Measurements from ENCODE around the gene PYCARD. TPM values are rescaled to one million over a fixed set of nuclear protein-coding genes. Genes with fewer than 3 reads are reported as not detected.

Gene PYCARD
- total and polyA plus RNA-seq, 9 of the 15 experiments (the other 6 are each of a cell fraction or from before 2014, with no cell fraction given), result 1.3 to 28.4 (median 6.0) TPM

DNA sequence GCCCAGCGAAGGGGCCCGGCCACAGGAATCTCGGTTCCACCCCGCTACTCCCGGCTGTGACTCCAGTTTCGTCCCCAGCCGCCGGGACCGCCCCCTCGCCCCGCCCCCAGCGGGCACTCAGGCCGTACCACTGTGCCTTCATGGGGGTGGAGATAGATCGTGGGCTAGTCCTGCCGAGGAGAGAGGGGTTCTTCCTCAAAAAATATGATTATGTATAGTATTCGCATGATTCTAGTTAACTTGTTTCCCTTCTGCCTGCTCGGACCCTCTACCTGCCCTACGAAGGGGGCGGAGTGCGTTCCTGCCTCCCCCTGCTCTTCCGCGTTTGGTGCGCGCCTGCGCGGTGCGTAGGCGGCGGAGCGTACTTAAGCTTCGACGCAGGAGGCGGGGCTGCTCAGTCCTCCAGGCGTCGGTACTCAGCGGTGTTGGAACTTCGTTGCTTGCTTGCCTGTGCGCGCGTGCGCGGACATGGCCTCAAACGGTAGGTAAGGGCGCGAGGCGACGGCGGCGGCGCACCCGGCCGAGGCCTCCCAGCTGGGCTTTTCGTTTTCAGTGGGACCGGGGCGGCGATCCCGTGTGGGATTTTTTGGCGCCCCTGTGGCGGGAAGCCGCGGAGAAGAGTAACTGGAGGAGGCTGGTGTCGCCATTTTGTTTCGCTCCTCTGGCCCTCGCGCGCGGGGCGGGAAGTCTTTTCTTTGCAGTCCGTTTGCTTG lies 22.7 kb downstream of the PYCARD start, which contains the start of gene FUS (continued):
- no peak for TF ChIP-seq MYC (IDR thresholded peaks at IDR 0.05; ENCODE audit: low read depth, low read length)
- TF ChIP-seq MYC (CRISPR knock-in tag; IDR thresholded peaks at IDR 0.05; ENCODE audit: borderline replicate concordance, low read depth), result peak; percentile 90; the same call in 1 of the 2 replicates
- peak; percentile 75 to 84 for TF ChIP-seq MAZ (CRISPR knock-in tag; conservative IDR thresholded peaks at IDR 0.05 in 1 of 2, IDR thresholded peaks at IDR 0.05 in 1 of 2)
- no peak for TF ChIP-seq HIVEP1 (CRISPR knock-in tag; IDR thresholded peaks at IDR 0.05)
- no peak for TF ChIP-seq IFI16 (CRISPR knock-in tag; IDR thresholded peaks at IDR 0.05)
- TF ChIP-seq SRF (CRISPR knock-in tag; IDR thresholded peaks at IDR 0.05), result peak in 1 of 2 experiments; percentile 64; a peak in 2 of 4 replicates
- no peak for TF ChIP-seq RUNX1 (IDR thresholded peaks at IDR 0.05; ENCODE audit: low read depth)
- TF ChIP-seq ZNF347 (CRISPR knock-in tag; IDR thresholded peaks at IDR 0.05; ENCODE audit: low read depth), result no peak
- TF ChIP-seq, protein P1, sequence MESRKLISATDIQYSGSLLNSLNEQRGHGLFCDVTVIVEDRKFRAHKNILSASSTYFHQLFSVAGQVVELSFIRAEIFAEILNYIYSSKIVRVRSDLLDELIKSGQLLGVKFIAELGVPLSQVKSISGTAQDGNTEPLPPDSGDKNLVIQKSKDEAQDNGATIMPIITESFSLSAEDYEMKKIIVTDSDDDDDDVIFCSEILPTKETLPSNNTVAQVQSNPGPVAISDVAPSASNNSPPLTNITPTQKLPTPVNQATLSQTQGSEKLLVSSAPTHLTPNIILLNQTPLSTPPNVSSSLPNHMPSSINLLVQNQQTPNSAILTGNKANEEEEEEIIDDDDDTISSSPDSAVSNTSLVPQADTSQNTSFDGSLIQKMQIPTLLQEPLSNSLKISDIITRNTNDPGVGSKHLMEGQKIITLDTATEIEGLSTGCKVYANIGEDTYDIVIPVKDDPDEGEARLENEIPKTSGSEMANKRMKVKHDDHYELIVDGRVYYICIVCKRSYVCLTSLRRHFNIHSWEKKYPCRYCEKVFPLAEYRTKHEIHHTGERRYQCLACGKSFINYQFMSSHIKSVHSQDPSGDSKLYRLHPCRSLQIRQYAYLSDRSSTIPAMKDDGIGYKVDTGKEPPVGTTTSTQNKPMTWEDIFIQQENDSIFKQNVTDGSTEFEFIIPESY (CRISPR knock-in tag; IDR thresholded peaks at IDR 0.05), result peak; percentile 56; the same call in 1 of the 2 replicates
- peak; percentile 56 for TF ChIP-seq ESRRA (IDR thresholded peaks at IDR 0.05; ENCODE audit: borderline replicate concordance, low read depth)
- peak; percentile 92 for TF ChIP-seq ASH1L (IDR thresholded peaks at IDR 0.05; ENCODE audit: borderline replicate concordance, low read depth, partially characterized antibody)
- TF ChIP-seq, protein P2, sequence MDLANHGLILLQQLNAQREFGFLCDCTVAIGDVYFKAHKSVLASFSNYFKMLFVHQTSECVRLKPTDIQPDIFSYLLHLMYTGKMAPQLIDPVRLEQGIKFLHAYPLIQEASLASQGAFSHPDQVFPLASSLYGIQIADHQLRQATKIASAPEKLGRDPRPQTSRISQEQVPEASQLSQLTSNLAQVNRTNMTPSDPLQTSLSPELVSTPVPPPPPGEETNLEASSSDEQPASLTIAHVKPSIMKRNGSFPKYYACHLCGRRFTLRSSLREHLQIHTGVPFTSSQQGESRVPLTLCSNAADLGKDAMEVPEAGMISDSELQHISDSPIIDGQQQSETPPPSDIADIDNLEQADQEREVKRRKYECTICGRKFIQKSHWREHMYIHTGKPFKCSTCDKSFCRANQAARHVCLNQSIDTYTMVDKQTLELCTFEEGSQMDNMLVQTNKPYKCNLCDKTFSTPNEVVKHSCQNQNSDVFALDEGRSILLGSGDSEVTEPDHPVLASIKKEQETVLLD (IDR thresholded peaks at IDR 0.05), result peak; percentile 66; the same call in 1 of the 2 replicates
- peak; percentile 33; the same call in 1 of the 2 replicates for TF ChIP-seq ZBTB7A (IDR thresholded peaks at IDR 0.05; ENCODE audit: borderline replicate concordance, control insufficient read depth, low read depth, low read length)
- peak; percentile 50 for TF ChIP-seq SMAD4 (CRISPR knock-in tag; conservative IDR thresholded peaks at IDR 0.05)
- TF ChIP-seq MEF2A (IDR thresholded peaks at IDR 0.05; ENCODE audit: control insufficient read depth, low read depth, low read length), result no peak
- TF ChIP-seq FOXK2 (conservative IDR thresholded peaks at IDR 0.05 in 1 of 2, IDR thresholded peaks at IDR 0.05 in 1 of 2; ENCODE audit: low read depth in 2 of 2), result peak in 1 of 2 experiments; percentile 100; a peak in 2 of 4 replicates
- TF ChIP-seq, protein P3, sequence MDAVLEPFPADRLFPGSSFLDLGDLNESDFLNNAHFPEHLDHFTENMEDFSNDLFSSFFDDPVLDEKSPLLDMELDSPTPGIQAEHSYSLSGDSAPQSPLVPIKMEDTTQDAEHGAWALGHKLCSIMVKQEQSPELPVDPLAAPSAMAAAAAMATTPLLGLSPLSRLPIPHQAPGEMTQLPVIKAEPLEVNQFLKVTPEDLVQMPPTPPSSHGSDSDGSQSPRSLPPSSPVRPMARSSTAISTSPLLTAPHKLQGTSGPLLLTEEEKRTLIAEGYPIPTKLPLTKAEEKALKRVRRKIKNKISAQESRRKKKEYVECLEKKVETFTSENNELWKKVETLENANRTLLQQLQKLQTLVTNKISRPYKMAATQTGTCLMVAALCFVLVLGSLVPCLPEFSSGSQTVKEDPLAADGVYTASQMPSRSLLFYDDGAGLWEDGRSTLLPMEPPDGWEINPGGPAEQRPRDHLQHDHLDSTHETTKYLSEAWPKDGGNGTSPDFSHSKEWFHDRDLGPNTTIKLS (IDR thresholded peaks at IDR 0.05; ENCODE audit: borderline replicate concordance, low read depth), result no peak
- TF ChIP-seq EP400 (IDR thresholded peaks at IDR 0.05), result peak; percentile 96
- TF ChIP-seq CHD4 (IDR thresholded peaks at IDR 0.05; ENCODE audit: insufficient read depth, insufficient replicate concordance, low read depth, low read length, poor library complexity, severe bottlenecking), result no peak
- peak; percentile 78 to 89; a peak in 2 of 4 replicates for TF ChIP-seq SIN3A (IDR thresholded peaks at IDR 0.05; ENCODE audit: borderline replicate concordance in 2 of 2, control insufficient read depth in 1 of 2, low read depth in 2 of 2, low read length in 2 of 2)
- no peak for TF ChIP-seq HSF4 (CRISPR knock-in tag; IDR thresholded peaks at IDR 0.05; ENCODE audit: borderline replicate concordance)

Data from K562 (cell line).